GM19467 (cell line): ENCODE measurements around the gene ACVR1B.
A peak's percentile ranks its signal among the peaks of the same experiment; 100 is the strongest.
"Not testable (repeated sequence)": the region's sequence is repeated elsewhere in the genome, so short reads cannot be mapped to it uniquely, and the experiment has no call there.

Experiments used
- ATAC-seq: cut with Tn5 transposase; IDR thresholded peaks from one replicate; pipeline ENCODE4 v1.9.1; 2021; ENCODE audit warnings: mild to moderate bottlenecking, moderate library complexity; ENCODE audit not compliant: unreplicated experiment

Gene ACVR1B

DNA sequence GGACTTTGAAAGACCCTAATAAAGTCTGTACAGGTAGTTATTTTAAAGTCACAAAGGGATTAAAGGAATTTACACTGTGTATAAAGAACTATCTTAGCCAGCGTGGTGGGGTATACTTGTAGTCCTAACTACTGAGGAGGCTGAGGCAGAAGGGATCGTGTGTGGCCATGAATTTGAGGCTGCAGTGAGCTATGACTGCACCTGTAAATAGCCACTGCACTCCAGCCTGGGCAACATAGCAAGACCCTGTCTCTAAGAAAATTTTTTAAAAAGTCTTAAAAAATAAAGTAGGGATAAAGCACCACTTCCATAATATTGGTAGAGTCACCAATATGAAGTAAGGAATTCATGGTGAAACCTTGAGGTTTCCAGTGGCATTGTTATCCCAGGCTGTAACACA, 18.1 kb downstream of the ACVR1B start:
- ATAC-seq, result no peak

DNA sequence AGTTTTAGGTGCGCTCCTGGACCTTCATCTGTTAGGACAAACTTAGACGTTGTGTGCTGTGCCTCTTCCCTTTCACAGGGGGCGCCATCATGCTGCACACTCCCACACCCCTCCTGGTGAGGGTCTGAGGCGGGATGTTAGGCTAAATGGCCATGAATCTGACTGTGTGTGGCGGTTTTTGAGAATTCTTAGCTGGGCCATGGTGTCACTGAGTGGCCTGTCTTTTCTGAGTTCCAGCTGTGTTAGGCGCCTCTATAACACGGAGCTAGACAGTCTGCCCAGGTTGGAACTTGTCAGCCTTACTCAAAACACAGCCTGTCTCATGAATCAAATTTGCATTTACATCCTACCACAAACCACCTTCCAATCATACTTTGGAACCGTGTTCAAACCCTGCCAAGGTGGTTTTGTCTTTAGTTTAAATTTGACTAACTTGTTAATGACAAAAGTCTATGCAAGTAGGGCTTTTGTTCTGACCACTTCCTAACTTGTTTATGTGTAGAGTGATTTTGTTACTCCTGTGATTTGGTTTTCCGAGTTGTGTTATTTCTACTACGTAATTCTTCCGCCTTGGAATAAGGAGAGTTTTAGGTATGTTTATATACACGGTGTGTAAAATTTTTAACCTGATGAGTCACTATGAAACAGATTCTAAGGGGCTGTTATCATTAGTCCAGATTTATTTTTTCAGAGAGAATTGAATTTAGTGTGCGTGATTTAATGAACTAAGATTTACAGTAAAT, 19.6 kb downstream of the ACVR1B start:
- peak; percentile 84 for ATAC-seq

GRCh38 chr12:51971679-51972421, 20.4 kb downstream of the ACVR1B start:
- ATAC-seq, result peak; percentile 39

- ATAC-seq, result no peak
Observed at GRCh38 chr12:51972422-51972812, 20.9 kb downstream of the ACVR1B start.

GRCh38 chr12:51972849-51973273, 21.4 kb downstream of the ACVR1B start:
- ATAC-seq, result no peak

DNA sequence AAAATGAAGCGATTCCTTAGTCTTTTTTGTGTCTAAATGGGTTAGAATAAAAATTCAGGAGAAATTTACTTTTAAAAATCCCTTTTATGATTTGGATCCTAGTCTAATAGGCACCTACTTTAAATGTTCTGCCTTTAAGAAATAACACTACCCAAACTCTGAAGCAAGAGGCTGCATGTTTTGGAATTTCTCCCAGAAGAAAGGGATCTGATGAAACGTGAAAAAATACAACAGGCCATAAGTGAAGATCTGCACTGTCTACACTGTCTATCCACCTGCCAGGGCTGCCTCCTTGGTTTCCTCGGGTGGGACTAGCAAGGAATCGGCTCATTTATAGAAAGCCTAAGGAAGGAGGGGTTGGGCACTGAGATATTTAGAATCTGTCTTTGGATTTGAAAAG, 22.1 kb downstream of the ACVR1B start:
- no peak for ATAC-seq

GRCh38 chr12:51974646-51975045, 23.1 kb downstream of the ACVR1B start:
- ATAC-seq, result no peak

DNA sequence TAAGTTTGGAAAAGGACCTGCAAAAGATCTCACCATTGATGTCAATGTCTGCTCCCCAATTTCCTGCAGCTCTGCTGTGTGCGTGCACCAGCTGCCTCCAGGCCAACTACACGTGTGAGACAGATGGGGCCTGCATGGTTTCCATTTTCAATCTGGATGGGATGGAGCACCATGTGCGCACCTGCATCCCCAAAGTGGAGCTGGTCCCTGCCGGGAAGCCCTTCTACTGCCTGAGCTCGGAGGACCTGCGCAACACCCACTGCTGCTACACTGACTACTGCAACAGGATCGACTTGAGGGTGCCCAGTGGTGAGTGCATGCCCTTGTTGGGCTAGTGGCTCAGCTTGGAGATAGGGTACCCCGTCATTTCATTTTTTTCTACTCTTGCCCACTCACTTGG, 23.7 kb downstream of the ACVR1B start:
- ATAC-seq, result no peak

GRCh38 chr12:51976376-51977160, 25.1 kb downstream of the ACVR1B start:
- ATAC-seq, result no peak

DNA sequence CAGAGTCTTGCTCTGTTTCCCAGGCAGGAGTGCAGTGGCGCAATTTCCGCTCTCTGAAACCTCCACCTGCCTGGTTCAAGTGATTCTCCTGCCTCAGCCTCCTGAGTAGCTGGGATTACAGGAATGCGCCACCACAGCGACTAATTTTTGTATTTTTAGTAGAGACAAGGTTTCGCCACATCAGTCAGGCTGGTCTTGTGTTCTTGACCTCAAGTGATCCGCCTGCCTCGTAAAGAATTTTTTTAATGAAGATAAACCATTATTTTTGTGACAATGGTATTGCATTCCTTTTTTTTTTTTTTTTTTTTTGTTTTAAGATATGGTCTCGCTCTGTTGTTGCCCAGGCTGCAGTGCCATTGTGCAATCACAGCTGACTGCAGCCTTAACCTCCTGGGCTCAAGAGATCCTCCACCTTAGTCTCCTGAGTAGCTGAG, 25.8 kb downstream of the ACVR1B start:
- ATAC-seq, result no peak

DNA sequence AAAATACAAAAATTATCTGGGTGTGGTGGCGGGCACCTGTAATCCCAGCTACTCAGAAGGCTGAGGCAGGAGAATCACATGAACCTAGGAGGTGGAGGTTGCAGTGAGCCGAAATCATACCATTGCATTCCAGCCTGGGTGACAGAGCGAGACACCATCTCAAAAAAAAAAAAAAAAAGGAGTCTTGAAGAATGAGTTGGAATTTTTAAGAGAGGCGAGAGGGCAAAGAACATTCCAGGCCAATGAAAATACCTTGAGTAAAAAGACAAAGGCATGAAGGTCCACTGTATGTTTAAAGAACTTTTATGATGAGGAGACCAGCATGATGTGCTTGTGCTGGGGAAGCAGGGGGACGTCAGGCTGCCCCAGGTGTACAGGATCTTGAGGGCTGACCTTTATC, 27.8 kb downstream of the ACVR1B start:
- not testable (repeated sequence) for ATAC-seq

- peak; percentile 78 for ATAC-seq
Observed at GRCh38 chr12:51980051-51980808, 28.7 kb downstream of the ACVR1B start.

- ATAC-seq, result no peak
Observed at GRCh38 chr12:51980809-51981127, 29.3 kb downstream of the ACVR1B start.

DNA sequence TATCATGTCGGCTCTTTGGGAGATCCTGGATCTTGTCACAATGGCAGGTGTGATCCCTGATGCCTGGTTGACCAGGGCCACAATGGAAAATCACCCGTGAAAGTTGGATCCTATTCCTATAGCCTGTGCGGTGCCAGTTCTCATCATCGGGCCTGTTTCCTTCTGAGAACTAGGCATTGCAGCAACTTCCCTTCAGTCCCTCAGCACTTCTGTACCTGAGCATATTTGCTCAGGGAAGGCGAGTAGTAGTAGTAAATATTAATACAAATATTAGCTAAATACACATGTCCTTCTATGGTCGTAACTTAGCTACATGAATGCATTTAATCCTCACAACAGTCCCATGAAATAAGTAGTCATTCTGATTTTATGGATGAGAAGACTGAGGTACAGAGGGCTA, 33.2 kb downstream of the ACVR1B start:
- no peak for ATAC-seq

GRCh38 chr12:51985154-51985835, 33.8 kb downstream of the ACVR1B start:
- ATAC-seq, result no peak

DNA sequence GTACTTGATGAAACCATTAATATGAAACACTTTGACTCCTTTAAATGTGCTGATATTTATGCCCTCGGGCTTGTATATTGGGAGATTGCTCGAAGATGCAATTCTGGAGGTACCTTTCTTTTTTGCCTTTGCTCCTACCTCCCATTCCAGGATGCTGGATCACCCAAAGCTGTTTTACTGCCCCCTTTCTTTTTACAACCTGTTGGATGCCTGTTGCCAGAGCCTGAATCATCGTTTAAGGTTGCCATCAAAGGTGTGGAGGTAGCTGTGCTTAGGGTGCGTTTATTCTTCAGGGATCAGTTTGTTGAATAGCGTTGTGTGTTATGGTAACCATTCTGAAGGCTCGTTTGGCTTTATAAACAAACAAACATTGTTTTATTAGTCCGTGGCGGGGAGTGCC, 35.3 kb downstream of the ACVR1B start:
- ATAC-seq, result no peak

- ATAC-seq, result no peak
Observed at GRCh38 chr12:51992246-51992645, 40.7 kb downstream of the ACVR1B start.

DNA sequence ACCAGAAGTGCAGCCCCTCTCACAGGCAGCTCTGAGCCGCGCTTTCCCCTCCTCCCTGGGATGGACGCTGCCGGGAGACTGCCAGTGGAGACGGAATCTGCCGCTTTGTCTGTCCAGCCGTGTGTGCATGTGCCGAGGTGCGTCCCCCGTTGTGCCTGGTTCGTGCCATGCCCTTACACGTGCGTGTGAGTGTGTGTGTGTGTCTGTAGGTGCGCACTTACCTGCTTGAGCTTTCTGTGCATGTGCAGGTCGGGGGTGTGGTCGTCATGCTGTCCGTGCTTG, 43.0 kb downstream of the ACVR1B start:
- no peak for ATAC-seq

GRCh38 chr12:51994959-51995358, 43.5 kb downstream of the ACVR1B start:
- no peak for ATAC-seq

GRCh38 chr12:51997136-51997535, 45.6 kb downstream of the ACVR1B start:
- ATAC-seq, result no peak
